Panc1 (cell line): ENCODE results near the gene TMEM50A. TPM values are rescaled to one million over a fixed set of nuclear protein-coding genes. Genes with fewer than 3 reads are reported as not detected.

Source experiments
- ATAC-seq: fragments of 200-7000 bp; cut with Tn5 transposase; 2 replicates; pipeline ENCODE4 v1.9.1; 2020; ENCODE audit warnings: mild to moderate bottlenecking, moderate library complexity
- BruUV-seq: library from RNA; stranded (reverse); fragments of 400-500 nt; replicated peaks from 2 replicates; lab custom pipeline; 2021; lab: Mats Ljungman, UMichigan
- CTCF ChIA-PET: fragments of 300-600 bp; sonication (Branson Sonifier 250); formaldehyde crosslinking; loops from one replicate; lab custom pipeline; 2022; ENCODE audit warnings: antibody characterized with exemption; lab: Charles Lee
- POLR2A ChIA-PET: fragments of 300-600 bp; sonication (Branson Sonifier 250); formaldehyde crosslinking; loops from one replicate; lab custom pipeline; 2022; ENCODE audit warnings: antibody characterized with exemption; lab: Charles Lee
- DNase-seq: peaks from one replicate; pipeline ENCODE4 v3.0.0-alpha.2; 2010; ENCODE audit warnings: low read depth, low spot score
- H3K27ac ChIP-seq: 2 replicates; pipeline ENCODE4 v1.5.1; 2011; ENCODE audit warnings: mild to moderate bottlenecking, low read length, inconsistent platforms
- H3K27me3 ChIP-seq: fragments of 200-500 bp; sonication (Bioruptor generic); 2 replicates; pipeline ENCODE4 v1.6.0; 2014; ENCODE audit warnings: low read length, inconsistent platforms; ENCODE audit not compliant: control insufficient read depth, insufficient read depth
- H3K36me3 ChIP-seq: fragments of 200-500 bp; sonication (Bioruptor generic); 2 replicates; pipeline ENCODE4 v1.5.1; 2014; ENCODE audit warnings: inconsistent platforms, mild to moderate bottlenecking, low read length, moderate library complexity; ENCODE audit not compliant: control insufficient read depth, insufficient read depth
- H3K4me1 ChIP-seq: 2 replicates; pipeline ENCODE4 v1.5.1; 2011; ENCODE audit warnings: inconsistent platforms, mild to moderate bottlenecking, low read length, moderate library complexity; ENCODE audit not compliant: control insufficient read depth, insufficient read depth
- H3K4me3 ChIP-seq, 2 experiments: 2 replicates each; pipeline ENCODE4 v1.5.1; 2011 to 2012; ENCODE audit warnings: low read depth in 2 of 2, low read length in 2 of 2, mild to moderate bottlenecking in 2 of 2, inconsistent platforms in 1 of 2, moderate library complexity in 1 of 2
- H3K9me3 ChIP-seq: fragments of 200-500 bp; sonication (Bioruptor generic); 2 replicates; pipeline ENCODE4 v1.5.1; 2014; ENCODE audit warnings: low read depth, mild to moderate bottlenecking, inconsistent platforms, low read length, moderate library complexity; ENCODE audit not compliant: control insufficient read depth, insufficient read depth
- POLR2AphosphoS5 ChIP-seq: IDR thresholded peaks from 2 replicates; pipeline ENCODE4 v1.6.1; 2012; ENCODE audit warnings: mild to moderate bottlenecking, low read depth, low read length, moderate library complexity
- REST ChIP-seq, 2 experiments: IDR thresholded peaks; 2 replicates each; pipeline ENCODE4 v1.6.1; 2011 to 2012; ENCODE audit warnings: low read depth in 2 of 2, control low read depth in 1 of 2, low read length in 1 of 2, mild to moderate bottlenecking in 1 of 2, moderate library complexity in 1 of 2; ENCODE audit not compliant: insufficient read depth in 1 of 2
- SIN3A ChIP-seq: IDR thresholded peaks from 2 replicates; pipeline ENCODE4 v1.6.1; 2012; ENCODE audit warnings: low read depth, mild to moderate bottlenecking, low read length, moderate library complexity, borderline replicate concordance; ENCODE audit not compliant: insufficient read depth
- TCF7L2 ChIP-seq: IDR thresholded peaks from 2 replicates; pipeline ENCODE4 v1.6.1; 2011; ENCODE audit warnings: mild to moderate bottlenecking, low read depth, low read length, inconsistent platforms
- in situ Hi-C: cut with HindIII; loops from 2 replicates; pipeline ENCODE4 v1.10.0; 2016; ENCODE audit warnings: low sequenced_read_pairs, low pct_unique_long_range_greater_than_20kb
- intact Hi-C: fragments of 100-400 bp; cut with micrococcal nuclease; formaldehyde crosslinking; loops from one replicate; pipeline ENCODE4 v1.10.0; 2022; ENCODE audit not compliant: unreplicated experiment
- total RNA-seq: library from RNA; stranded (reverse); gene quantifications from one replicate; pipeline ENCODE4 v1.2.1, GENCODE V29; 2021; ENCODE audit not compliant: unreplicated experiment
- TF ChIP-seq, protein P1 (sequence below): fragments of 450-650 bp; IDR thresholded peaks from 2 replicates; pipeline ENCODE4 v1.5.1; 2017; ENCODE audit warnings: mild to moderate bottlenecking

Gene TMEM50A
- total RNA-seq, 1 experiment from 2014 or later = 124 TPM

DNA sequence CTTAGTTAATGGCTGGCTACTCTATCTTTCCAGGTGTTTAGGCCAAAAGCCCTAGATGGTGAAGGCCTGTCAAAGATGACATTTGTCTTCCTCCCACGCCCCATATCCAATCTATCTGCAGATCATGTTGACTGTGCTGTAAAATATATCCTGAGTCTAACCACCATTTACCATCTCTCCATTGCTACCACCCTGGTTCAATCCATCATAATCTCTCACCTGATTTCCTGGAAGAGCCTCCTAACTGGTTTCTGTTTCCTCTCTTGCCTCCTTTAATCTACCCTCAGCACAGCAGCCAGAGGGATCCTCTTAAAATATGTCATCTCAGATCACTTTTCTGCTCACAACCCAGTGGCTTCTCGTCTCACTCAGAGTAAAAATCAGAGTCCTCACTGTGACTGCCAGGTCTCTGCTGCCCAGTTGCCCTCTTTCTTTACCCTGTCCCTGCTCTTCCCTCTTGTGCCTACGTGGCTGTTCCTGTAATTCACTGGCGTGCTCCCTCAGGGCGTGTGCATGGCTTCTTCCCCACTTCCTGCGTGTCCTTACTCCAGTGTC is 17.8 kb downstream of the TMEM50A start:
- no peak for TF ChIP-seq TCF7L2
- TF ChIP-seq REST (IDR thresholded peaks at IDR 0.05; ENCODE audit: insufficient read depth in 1 of 2, low read depth in 2 of 2, low read length in 1 of 2) = no peak
- no peak for TF ChIP-seq POLR2AphosphoS5
- no peak for TF ChIP-seq SIN3A
- TF ChIP-seq, protein P1, sequence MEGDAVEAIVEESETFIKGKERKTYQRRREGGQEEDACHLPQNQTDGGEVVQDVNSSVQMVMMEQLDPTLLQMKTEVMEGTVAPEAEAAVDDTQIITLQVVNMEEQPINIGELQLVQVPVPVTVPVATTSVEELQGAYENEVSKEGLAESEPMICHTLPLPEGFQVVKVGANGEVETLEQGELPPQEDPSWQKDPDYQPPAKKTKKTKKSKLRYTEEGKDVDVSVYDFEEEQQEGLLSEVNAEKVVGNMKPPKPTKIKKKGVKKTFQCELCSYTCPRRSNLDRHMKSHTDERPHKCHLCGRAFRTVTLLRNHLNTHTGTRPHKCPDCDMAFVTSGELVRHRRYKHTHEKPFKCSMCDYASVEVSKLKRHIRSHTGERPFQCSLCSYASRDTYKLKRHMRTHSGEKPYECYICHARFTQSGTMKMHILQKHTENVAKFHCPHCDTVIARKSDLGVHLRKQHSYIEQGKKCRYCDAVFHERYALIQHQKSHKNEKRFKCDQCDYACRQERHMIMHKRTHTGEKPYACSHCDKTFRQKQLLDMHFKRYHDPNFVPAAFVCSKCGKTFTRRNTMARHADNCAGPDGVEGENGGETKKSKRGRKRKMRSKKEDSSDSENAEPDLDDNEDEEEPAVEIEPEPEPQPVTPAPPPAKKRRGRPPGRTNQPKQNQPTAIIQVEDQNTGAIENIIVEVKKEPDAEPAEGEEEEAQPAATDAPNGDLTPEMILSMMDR = no peak
- ChIA-PET POLR2A (no interaction called here), CTCF (no interaction called here)
- in situ Hi-C loops = no loop called here
- no peak for DNase-seq
- Histone ChIP-seq H3K27me3 (no peaks in the 10 kb centered on the region), H3K4me3 (no peak overlapping the region), H3K9me3 (no peaks in the 10 kb centered on the region), H3K4me1 (no peaks in the 10 kb centered on the region), H3K36me3 (peaks cover 18% of the 10 kb centered on the region), H3K27ac (no peak overlapping the region)
- intact Hi-C loops = no loop called here
- ATAC-seq = peak; percentile 38; the same call in 1 of the 2 replicates
- BruUV-seq = no TSS peak

- intact Hi-C loops (no loop called here), in situ Hi-C loops (no loop called here)
- no peak overlapping the region for H3K27ac ChIP-seq
- ATAC-seq (no peak), DNase-seq (no peak)
- TF ChIP-seq TCF7L2 = no peak
- no peak for TF ChIP-seq REST (IDR thresholded peaks at IDR 0.05; ENCODE audit: insufficient read depth in 1 of 2, low read depth in 2 of 2, low read length in 1 of 2)
- TF ChIP-seq, protein P1 = no peak
- no peak overlapping the region for H3K4me3 ChIP-seq
- no peaks in the 10 kb centered on the region; the same call in 1 of the 2 replicates for H3K4me1 ChIP-seq
- ChIA-PET CTCF (no interaction called here), POLR2A (no interaction called here)
- no TSS peak for BruUV-seq
- no peaks in the 10 kb centered on the region for H3K27me3 ChIP-seq
- no peaks in the 10 kb centered on the region for H3K9me3 ChIP-seq
- peaks cover 18% of the 10 kb centered on the region for H3K36me3 ChIP-seq
Measured at GRCh38 chr1:25356441-25356840, 18.3 kb downstream of the TMEM50A start.
